ENCODE measurements around the gene CDK14.
"Not testable (repeated sequence)": the region's sequence is repeated elsewhere in the genome, so short reads cannot be mapped to it uniquely, and the experiment has no call there.

CDK14 gene

DNA sequence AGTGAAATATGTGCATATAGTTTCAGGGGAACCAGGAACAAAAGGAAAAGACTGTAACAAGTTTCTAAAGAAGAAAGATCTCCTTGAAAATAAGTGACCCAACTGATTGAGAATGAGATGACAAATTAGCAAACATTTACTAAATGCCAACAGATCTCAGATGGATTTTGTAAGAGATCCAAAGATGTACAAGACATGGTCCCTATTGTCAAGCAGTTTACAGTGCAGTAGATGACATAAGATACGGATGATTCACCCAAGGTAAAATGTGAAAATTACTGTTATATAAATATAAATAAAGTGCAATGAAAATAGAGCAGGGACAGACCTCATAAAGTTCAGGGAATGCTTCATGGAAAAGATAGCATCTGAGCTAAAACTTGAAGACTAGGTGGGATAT, 546.6 kb downstream of the CDK14 start:
- no peak for DNase-seq

GRCh38 chr7:91149341-91150246, 553.5 kb downstream of the CDK14 start:
- no peak for DNase-seq

- DNase-seq, result no peak
Observed at GRCh38 chr7:91151916-91152315, 555.8 kb downstream of the CDK14 start.

DNA sequence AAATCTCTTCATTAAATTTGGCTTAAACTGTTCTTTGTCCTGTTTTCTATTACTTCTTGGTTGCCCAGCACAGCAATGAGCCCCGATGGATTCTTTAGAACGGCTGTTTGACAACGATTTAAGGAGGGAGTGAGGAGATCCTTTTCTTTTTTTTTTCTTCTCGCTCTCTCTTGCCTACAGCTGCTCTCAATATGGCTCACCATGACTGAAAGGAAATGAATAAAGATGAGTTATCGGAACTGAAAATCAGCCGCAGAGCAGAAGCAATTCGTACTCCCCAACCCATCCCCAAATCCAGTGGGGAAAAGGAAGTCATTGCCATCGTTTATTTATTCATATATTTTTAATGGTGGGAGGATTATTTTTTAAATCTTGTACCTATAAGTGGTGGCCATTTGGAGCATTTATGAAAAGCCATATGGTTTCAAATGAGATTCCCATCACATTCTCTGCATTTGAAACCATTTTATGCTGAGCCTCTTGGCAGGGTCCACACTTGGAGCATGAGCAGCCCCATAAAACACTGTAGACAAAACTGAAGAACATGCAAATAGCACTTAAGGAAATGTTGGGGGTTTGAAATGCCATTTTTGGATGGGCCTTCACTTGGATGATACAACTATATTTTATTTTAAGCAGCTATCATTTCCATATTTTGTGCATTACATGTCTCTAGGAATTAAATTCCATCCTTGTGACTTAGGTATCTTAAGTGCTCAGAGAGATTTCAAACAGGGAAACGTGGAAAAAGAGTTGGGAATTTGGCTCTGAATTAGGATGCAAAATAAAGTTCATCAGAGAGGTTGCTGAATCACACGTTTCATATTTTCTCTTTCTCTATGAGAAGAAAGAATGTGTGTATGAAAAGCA, 560.4 kb downstream of the CDK14 start:
- no peak for DNase-seq

DNA sequence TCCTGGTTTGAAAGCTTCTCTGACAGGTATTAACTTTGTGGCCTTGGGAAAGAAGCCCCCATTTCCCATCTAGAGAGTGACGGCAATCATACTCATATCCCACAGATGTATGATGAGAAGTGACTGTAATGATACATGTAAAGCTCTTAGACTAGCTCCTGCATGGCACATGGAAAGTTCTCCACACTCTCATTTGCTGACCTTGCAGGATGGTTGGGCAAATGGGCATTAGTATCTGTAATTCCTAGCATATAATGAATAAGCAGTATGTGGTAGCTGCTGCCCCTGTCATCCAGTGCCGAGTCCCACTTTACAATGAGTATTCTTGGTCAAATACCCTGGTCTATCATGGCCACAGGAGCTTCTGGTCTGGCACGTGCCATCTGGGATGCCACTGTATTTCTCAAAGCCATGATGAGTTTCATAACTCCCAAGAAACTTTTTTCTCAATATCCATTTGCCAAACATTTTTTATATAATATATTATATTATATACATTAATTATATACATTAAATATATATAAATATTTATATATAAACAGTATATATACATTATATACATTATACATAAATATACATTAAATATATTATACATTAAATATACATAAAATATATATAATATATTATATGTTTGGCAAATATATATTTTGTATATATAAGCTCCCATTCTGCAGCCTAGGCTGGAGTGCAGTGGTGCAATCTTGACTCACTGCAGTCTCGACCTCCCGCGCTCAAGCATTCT, 561.6 kb downstream of the CDK14 start:
- no peak for DNase-seq

DNA sequence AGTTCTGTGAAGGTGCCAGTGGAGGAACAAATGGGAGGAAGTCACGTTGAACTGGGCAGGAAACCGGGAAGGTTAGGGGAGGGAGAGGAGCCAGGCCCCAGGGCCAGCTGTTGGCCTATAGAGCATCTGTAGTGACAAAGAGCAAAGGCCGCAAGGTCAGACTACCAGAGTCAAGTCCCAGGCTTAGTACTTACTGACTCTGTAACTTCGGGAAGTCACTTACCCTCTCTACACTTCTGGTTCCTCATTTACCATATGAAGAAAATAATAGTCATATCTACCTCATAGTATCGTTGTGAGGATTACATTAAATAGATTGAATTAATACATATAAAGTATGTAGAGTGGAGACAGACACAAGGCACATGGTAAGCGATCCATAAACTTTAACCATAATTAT, 566.3 kb downstream of the CDK14 start:
- DNase-seq, result no peak

- peak in 1 of 51 donors; percentile 1 for DNase-seq
Observed at GRCh38 chr7:91164506-91164905, 568.4 kb downstream of the CDK14 start.

- no peak for DNase-seq
Observed at GRCh38 chr7:91165006-91165845, 569.1 kb downstream of the CDK14 start.

GRCh38 chr7:91165846-91166230, 569.7 kb downstream of the CDK14 start:
- DNase-seq, result no peak

DNA sequence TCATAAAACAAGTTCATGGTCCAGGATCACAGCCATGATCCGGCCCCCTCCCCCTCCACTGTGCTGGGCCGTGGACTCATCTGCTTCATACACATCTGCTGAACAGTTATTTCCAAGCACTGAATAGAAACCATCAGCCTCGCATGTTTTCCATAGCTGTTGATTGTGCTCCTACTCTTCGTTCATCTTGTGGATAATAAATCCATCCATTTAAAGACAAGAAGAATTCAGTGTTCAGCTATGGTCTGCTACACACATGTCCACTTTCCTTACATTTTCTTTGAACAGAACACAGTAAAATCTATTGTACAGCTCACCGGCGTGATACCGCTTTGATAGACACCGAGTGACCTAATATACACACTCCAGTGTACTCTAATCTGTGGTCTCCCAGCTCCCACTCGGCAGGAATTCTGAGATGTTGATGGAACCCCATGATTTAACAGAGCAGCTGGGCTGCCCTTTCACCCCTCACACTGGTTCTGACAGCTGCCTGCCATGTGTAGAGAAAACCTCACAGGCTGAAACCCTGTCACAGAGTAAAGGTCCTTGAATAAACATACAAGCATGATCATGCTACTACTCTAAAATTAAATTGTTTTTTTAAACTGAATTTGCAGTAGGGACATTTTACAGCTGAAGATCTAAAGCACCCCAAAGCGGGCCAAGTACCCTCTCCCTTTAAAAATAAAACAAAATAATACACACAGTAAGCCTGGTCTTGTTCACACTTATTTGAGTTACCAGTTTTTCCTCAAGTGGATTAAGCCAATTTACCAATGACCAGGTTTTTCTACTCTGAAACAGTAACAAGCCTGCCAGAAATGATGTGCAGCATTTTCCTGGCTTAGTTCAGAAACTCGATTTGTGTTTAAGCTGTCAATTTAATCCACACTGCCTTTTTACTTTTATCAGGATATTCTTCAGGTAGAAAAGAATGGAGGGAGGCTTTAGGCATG, 573.0 kb downstream of the CDK14 start:
- no peak for DNase-seq

DNA sequence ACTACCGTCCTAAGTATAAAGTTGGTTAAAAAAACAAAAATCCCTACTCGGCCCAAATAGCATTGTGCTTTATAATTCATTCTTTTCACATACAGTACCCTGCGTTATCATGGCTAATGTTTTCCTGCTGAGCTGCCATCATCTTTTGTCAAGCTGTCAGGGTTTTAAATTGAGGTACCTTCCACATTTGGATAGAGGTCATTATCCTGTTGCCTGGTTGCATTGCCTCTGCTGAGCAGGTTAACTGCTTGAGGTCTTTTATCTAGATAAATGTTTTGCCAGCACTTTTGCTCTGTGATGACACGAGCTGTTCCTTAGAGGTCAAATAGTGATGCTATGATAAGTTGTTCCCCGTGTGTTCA, 573.7 kb downstream of the CDK14 start:
- no peak for DNase-seq

GRCh38 chr7:91173265-91173664, 577.1 kb downstream of the CDK14 start:
- DNase-seq, result not testable (repeated sequence)

DNA sequence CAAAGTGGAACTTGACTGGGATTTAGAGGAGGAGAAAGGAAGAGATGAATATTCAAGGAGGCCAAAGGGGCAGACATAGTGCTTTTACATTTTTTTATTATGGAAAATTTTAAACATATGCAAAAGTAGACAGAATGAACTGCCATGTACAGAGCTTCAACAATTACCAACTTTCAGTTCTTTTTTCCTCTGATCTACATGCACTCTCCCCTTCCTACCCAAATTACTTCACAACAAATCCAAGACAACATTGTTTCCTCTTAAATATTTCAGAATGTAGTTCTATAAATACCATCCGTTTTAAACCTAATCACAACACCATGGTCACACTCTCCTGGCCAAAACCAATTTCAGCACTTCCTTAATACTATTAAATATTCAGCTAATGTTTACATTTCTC, 584.6 kb downstream of the CDK14 start:
- no peak for DNase-seq

DNA sequence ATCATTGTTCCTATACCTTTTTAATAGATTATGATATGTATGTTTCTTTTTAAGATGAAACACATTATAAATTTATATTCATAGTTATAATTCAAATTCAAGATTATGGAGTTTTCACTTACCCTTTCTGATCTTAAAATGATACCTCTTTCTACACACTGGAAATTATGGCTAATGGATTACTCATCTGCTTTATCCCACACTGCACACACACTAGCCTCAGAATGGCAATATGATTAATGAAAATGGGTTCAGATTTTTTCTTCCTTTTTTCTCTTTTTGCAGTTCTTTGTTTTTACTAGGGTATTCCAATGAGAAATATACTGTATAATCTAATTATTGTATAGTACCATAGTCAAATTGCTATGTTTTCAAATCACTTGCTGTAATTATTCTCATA, 585.8 kb downstream of the CDK14 start:
- DNase-seq, result no peak

- DNase-seq, result no peak
Observed at GRCh38 chr7:91182819-91183764, 587.0 kb downstream of the CDK14 start.

DNA sequence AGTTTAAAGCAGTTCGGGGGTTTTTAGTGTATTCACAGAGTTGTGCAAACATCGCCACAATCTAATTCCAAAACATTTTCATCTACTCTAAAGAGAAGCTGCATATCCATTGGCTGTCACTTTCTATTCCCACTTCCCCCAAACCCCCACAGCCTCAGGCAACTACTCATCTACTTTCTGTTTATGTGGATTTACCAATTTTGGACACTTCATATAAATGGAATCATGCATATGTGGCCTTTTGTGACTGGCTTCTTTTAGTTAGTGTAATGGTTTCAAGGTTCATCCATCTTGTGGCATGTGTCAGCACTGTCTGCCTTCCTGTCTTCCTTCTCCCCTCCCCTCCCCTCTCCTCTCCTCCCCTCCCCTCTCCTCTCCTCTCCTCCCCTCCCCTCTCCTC, 589.6 kb downstream of the CDK14 start:
- DNase-seq, result no peak

DNA sequence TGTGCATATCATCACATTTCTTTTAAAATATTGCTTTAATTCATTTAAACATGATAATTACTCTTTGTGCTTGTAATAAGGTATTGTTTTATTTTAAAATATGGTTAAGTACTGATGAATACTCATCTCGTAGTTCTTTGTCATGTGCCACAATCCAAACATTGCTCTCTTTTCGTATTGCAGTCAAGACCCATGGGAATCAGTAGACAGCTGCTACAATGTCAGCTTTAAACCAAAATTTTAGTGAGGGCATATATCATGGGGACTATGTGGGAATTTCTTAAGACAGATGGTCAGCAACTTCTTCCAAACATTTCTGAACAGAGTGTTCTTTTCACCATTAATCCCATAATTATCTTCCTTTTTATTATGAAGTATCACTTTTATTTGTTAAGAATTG, 590.9 kb downstream of the CDK14 start:
- no peak for DNase-seq

GRCh38 chr7:91191771-91192170, 595.6 kb downstream of the CDK14 start:
- DNase-seq, result no peak

DNA sequence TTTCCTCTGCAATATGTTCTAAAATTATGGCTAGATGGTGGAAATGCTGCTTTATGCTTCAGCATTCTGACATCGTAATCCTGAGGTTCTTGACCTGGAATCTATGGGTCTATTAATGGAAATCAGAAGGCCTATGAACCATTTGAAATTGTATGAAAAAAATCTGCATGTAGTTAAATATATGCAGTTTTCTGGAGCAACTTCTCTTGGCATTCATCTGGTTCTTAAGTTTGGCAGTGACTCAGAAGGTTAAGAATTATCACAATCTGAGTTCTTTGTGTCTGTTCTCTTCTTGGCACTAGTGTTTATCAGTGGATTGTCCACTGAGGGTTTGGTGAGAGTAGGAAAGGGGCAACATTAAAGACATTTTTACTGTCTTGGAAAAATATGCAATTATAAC, 597.0 kb downstream of the CDK14 start:
- no peak for DNase-seq
